OCI-LY1 (cell line): ENCODE measurements around the gene MAPT.

Source experiments
- H2AFZ ChIP-seq: fragments of 200-600 bp; sonication (generic), shearing (Covaris generic); 2 replicates; pipeline ENCODE4 v1.6.0; 2014; ENCODE audit warnings: antibody characterized with exemption, mild to moderate bottlenecking, low read length
- H3F3A ChIP-seq: fragments of 200-600 bp; sonication (generic), shearing (Covaris generic); 2 replicates; pipeline ENCODE4 v1.6.0; 2014; ENCODE audit warnings: mild to moderate bottlenecking, antibody characterized with exemption, low read length, moderate library complexity; ENCODE audit not compliant: insufficient read depth
- H3K27ac ChIP-seq: fragments of 200-600 bp; sonication (generic); 2 replicates; pipeline ENCODE4 v1.5.1; 2014; ENCODE audit warnings: low read length, mixed run types, mild to moderate bottlenecking, low read depth; ENCODE audit not compliant: poor library complexity, severe bottlenecking
- H3K27me3 ChIP-seq: fragments of 200-600 bp; sonication (generic); 2 replicates; pipeline ENCODE4 v1.6.0; 2014; ENCODE audit warnings: antibody characterized with exemption, mild to moderate bottlenecking, low read length, moderate library complexity; ENCODE audit not compliant: insufficient read depth
- H3K36me3 ChIP-seq: fragments of 200-600 bp; sonication (generic); 2 replicates; pipeline ENCODE4 v1.6.1; 2014; ENCODE audit warnings: mild to moderate bottlenecking, antibody characterized with exemption, low read length, moderate library complexity, mixed read lengths; ENCODE audit not compliant: insufficient read depth
- H3K4me1 ChIP-seq: fragments of 200-600 bp; sonication (generic); 2 replicates; pipeline ENCODE4 v1.5.1; 2014; ENCODE audit warnings: mild to moderate bottlenecking, low read length, moderate library complexity; ENCODE audit not compliant: insufficient read depth, severe bottlenecking
- H3K4me2 ChIP-seq: fragments of 200-600 bp; sonication (generic), shearing (Covaris generic); 2 replicates; pipeline ENCODE4 v1.6.1; 2014; ENCODE audit warnings: low read length
- H3K4me3 ChIP-seq: fragments of 200-600 bp; sonication (generic); 2 replicates; pipeline ENCODE4 v1.5.1; 2014; ENCODE audit warnings: low read length, low read depth, mild to moderate bottlenecking, mixed read lengths; ENCODE audit not compliant: poor library complexity, severe bottlenecking
- H3K79me2 ChIP-seq: fragments of 200-600 bp; shearing (Covaris generic); 2 replicates; pipeline ENCODE4 v1.6.1; 2016; ENCODE audit warnings: mixed run types, low read length, mixed read lengths; ENCODE audit not compliant: insufficient read depth
- H3K9ac ChIP-seq: fragments of 200-600 bp; sonication (generic), shearing (Covaris generic); 2 replicates; pipeline ENCODE4 v1.6.1; 2014; ENCODE audit warnings: mild to moderate bottlenecking, low read length, mixed read lengths
- H3K9me2 ChIP-seq: fragments of 200-600 bp; sonication (generic), shearing (Covaris generic); 2 replicates; pipeline ENCODE4 v1.6.1; 2014; ENCODE audit warnings: low read depth, mild to moderate bottlenecking, low read length, mixed read lengths
- H3K9me3 ChIP-seq: fragments of 200-600 bp; shearing (Covaris generic); 2 replicates; pipeline ENCODE4 v1.6.1; 2014; ENCODE audit warnings: low read length, mixed read lengths
- H4K20me1 ChIP-seq: fragments of 200-600 bp; sonication (generic), shearing (Covaris generic); 2 replicates; pipeline ENCODE4 v1.6.0; 2016; ENCODE audit warnings: mild to moderate bottlenecking, low read length; ENCODE audit not compliant: insufficient read depth
- EZH2 ChIP-seq: fragments of 200-600 bp; sonication (generic), shearing (Covaris generic); IDR thresholded peaks from 2 replicates; pipeline ENCODE4 v1.8.0; 2017; ENCODE audit warnings: borderline replicate concordance, mixed run types, mild to moderate bottlenecking, antibody characterized with exemption, low read length, moderate library complexity, mixed read lengths
- TF ChIP-seq, protein P1 (sequence below): fragments of 200-600 bp; sonication (generic), shearing (Covaris generic); IDR thresholded peaks from 2 replicates; pipeline ENCODE4 v1.5.1; 2017; ENCODE audit warnings: mild to moderate bottlenecking, antibody characterized with exemption, low read length, moderate library complexity, mixed read lengths

MAPT gene

GRCh38 chr17:45920083-45920482 lies 25.7 kb downstream of the MAPT start:
- Histone ChIP-seq H3K9me2 (no peaks in the 10 kb centered on the region), H3K36me3 (no peaks in the 10 kb centered on the region), H3K27ac (no peak overlapping the region), H3F3A (no peaks in the 10 kb centered on the region), H3K27me3 (peaks cover 3% of the 10 kb centered on the region; the same call in 1 of the 2 replicates), H3K4me2 (no peak overlapping the region), H4K20me1 (no peaks in the 10 kb centered on the region), H3K4me3 (no peak overlapping the region), H2AFZ (no peak overlapping the region), H3K4me1 (no peaks in the 10 kb centered on the region), H3K79me2 (no peaks in the 10 kb centered on the region), H3K9me3 (no peaks in the 10 kb centered on the region), H3K9ac (no peak overlapping the region)
- TF ChIP-seq, protein P1, sequence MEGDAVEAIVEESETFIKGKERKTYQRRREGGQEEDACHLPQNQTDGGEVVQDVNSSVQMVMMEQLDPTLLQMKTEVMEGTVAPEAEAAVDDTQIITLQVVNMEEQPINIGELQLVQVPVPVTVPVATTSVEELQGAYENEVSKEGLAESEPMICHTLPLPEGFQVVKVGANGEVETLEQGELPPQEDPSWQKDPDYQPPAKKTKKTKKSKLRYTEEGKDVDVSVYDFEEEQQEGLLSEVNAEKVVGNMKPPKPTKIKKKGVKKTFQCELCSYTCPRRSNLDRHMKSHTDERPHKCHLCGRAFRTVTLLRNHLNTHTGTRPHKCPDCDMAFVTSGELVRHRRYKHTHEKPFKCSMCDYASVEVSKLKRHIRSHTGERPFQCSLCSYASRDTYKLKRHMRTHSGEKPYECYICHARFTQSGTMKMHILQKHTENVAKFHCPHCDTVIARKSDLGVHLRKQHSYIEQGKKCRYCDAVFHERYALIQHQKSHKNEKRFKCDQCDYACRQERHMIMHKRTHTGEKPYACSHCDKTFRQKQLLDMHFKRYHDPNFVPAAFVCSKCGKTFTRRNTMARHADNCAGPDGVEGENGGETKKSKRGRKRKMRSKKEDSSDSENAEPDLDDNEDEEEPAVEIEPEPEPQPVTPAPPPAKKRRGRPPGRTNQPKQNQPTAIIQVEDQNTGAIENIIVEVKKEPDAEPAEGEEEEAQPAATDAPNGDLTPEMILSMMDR: no peak
- TF ChIP-seq EZH2: no peak

- TF ChIP-seq, protein P1: no peak
- no peak for TF ChIP-seq EZH2
- H3K79me2 ChIP-seq: no peaks in the 10 kb centered on the region
- no peaks in the 10 kb centered on the region for H3F3A ChIP-seq
- H3K9me3 ChIP-seq: no peaks in the 10 kb centered on the region
- H3K27me3 ChIP-seq: peaks cover 4% of the 10 kb centered on the region; the same call in 1 of the 2 replicates
- no peak overlapping the region for H3K4me2 ChIP-seq
- no peaks in the 10 kb centered on the region for H3K36me3 ChIP-seq
- no peak overlapping the region for H3K9ac ChIP-seq
- no peaks in the 10 kb centered on the region for H3K9me2 ChIP-seq
- no peak overlapping the region for H3K4me3 ChIP-seq
- no peaks in the 10 kb centered on the region for H3K4me1 ChIP-seq
- no peak overlapping the region for H3K27ac ChIP-seq
- no peak overlapping the region for H2AFZ ChIP-seq
- H4K20me1 ChIP-seq: no peaks in the 10 kb centered on the region
These were observed 29.3 kb downstream of the MAPT start for GRCh38 chr17:45923511-45924268.

DNA sequence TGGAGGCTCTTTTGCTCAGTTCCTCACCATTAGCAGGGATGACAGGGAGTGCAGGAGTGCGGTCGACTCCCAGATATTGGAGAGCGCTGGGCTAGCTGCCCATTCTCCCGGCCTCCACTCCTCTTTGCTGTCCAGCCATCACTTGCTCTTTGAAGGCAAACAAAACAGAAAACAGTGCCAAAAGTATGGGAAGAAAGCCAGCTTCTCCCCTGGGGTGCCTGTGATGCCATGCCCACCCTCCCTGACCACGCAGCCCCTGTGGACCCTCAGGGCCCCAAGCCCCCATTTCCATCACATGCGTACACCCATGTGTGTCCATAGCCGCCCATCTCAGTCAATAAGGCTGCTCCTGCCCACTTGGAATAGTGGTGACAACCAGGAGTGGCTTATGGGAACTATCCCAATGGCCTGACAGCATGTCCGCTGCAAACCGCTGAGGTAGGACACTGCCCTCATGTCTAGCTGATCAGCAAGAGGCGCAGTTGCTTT lies 30.0 kb downstream of the MAPT start:
- TF ChIP-seq, protein P1: no peak
- no peak for TF ChIP-seq EZH2
- Histone ChIP-seq H3K36me3 (no peaks in the 10 kb centered on the region), H3K4me2 (no peak overlapping the region), H4K20me1 (no peaks in the 10 kb centered on the region), H3K9ac (no peak overlapping the region), H3K4me1 (no peaks in the 10 kb centered on the region), H3K9me3 (no peaks in the 10 kb centered on the region), H2AFZ (no peak overlapping the region), H3K4me3 (no peak overlapping the region), H3F3A (no peaks in the 10 kb centered on the region), H3K27ac (no peak overlapping the region), H3K27me3 (peaks cover 4% of the 10 kb centered on the region; the same call in 1 of the 2 replicates), H3K79me2 (no peaks in the 10 kb centered on the region), H3K9me2 (no peaks in the 10 kb centered on the region)
